ENCODE data around the gene TOX3. TPM values are rescaled to one million over a fixed set of nuclear protein-coding genes. Genes with fewer than 3 reads are reported as not detected.

Gene TOX3
- total and polyA plus RNA-seq, 2 experiments from 2014 or later = 9.8 to 15.6 TPM

- no peaks in the 10 kb centered on the region for H4K20me1 ChIP-seq (replicated peaks; ENCODE audit: insufficient read depth)
- Mint-ChIP-seq H3K27ac (no peak overlapping the region), H3K27me3 (ENCODE audit: insufficient read depth, low read depth, poor library complexity) (no peaks in the 10 kb centered on the region), H3K4me1 (no peaks in the 10 kb centered on the region), H3K9me3 (peaks cover 22% of the 10 kb centered on the region), H3K4me3 (no peak overlapping the region), H3K36me3 (ENCODE audit: low read depth) (peaks cover 6% of the 10 kb centered on the region; the same call in 2 of the 3 replicates)
- no peak overlapping the region for H2AFZ ChIP-seq
- DNase-seq (ENCODE audit: low spot score) (no peak), ATAC-seq (no peak)
- 0 out of 2 replicates have a peak, but pooled peaks cover 6% of the 10 kb centered on the region for H3K36me3 ChIP-seq (ENCODE audit: insufficient read depth)
- no peak overlapping the region for H3K4me2 ChIP-seq
- no peaks in the 10 kb centered on the region for H3K27me3 ChIP-seq (ENCODE audit: insufficient read depth)
- H3K27ac ChIP-seq (ENCODE audit: low read depth) = no peak overlapping the region
- H3K4me1 ChIP-seq (ENCODE audit: insufficient read depth) = no peaks in the 10 kb centered on the region
- no peaks in the 10 kb centered on the region for H3K9me2 ChIP-seq (ENCODE audit: insufficient read depth)
- H3F3A ChIP-seq (replicated peaks; ENCODE audit: low read depth) = no peaks in the 10 kb centered on the region
- no peak for TF ChIP-seq NANOG (IDR thresholded peaks at IDR 0.05; ENCODE audit: borderline replicate concordance)
- no peak for TF ChIP-seq STAT1 (IDR thresholded peaks at IDR 0.05; ENCODE audit: unreplicated experiment)
- no peak for TF ChIP-seq POLR2AphosphoS5 (IDR thresholded peaks at IDR 0.05; ENCODE audit: low read depth)
- TF ChIP-seq EZH2phosphoT487 (IDR thresholded peaks at IDR 0.05; ENCODE audit: unreplicated experiment) = no peak
- no peak for TF ChIP-seq EZH2 (IDR thresholded peaks at IDR 0.05; ENCODE audit: low read depth, unreplicated experiment)
- no peak for TF ChIP-seq JUNB (IDR thresholded peaks at IDR 0.05; ENCODE audit: unreplicated experiment)
- H3K79me2 ChIP-seq (replicated peaks; ENCODE audit: insufficient read depth) = no peaks in the 10 kb centered on the region
- no peak overlapping the region for H3K4me3 ChIP-seq
Measured at GRCh38 chr16:52418201-52418600, 128.7 kb downstream of the TOX3 start.

DNA sequence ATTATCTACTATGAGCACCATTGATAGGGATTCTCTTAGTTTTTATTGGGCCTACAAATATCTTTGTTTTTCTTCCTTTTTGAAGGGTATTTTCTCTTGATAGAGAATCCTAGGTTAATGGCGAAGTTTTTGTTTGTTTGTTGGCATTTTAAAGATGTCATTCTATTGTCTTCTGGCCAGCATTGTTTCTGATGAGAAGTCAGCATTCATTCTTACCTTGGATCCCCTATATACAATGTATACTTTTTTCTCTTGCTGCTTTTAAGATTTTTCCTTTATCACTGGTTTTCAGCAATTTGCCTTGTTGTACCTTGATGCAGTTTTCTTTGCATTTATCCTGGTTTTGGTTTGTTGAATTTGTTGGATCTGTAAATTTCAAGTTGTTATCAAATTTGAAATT is 130.1 kb downstream of the TOX3 start:
- Histone ChIP-seq H4K20me1 (replicated peaks; ENCODE audit: insufficient read depth) (no peaks in the 10 kb centered on the region), H3K79me2 (replicated peaks; ENCODE audit: insufficient read depth) (no peaks in the 10 kb centered on the region), H3K4me3 (no peak overlapping the region), H3F3A (replicated peaks; ENCODE audit: low read depth) (no peaks in the 10 kb centered on the region), H3K36me3 (ENCODE audit: insufficient read depth) (0 out of 2 replicates have a peak, but pooled peaks cover 6% of the 10 kb centered on the region), H3K4me2 (no peak overlapping the region), H3K27ac (ENCODE audit: low read depth) (no peak overlapping the region), H3K9me2 (ENCODE audit: insufficient read depth) (0 out of 2 replicates have a peak, but pooled peaks cover 4% of the 10 kb centered on the region), H2AFZ (no peak overlapping the region), H3K27me3 (ENCODE audit: insufficient read depth) (no peaks in the 10 kb centered on the region), H3K4me1 (ENCODE audit: insufficient read depth) (no peaks in the 10 kb centered on the region)
- no peak overlapping the region for H3K4me3 Mint-ChIP-seq
- TF ChIP-seq ETS1 (IDR thresholded peaks at IDR 0.05) (no peak), NANOG (IDR thresholded peaks at IDR 0.05; ENCODE audit: borderline replicate concordance) (no peak)
- TF ChIP-seq, protein P1, sequence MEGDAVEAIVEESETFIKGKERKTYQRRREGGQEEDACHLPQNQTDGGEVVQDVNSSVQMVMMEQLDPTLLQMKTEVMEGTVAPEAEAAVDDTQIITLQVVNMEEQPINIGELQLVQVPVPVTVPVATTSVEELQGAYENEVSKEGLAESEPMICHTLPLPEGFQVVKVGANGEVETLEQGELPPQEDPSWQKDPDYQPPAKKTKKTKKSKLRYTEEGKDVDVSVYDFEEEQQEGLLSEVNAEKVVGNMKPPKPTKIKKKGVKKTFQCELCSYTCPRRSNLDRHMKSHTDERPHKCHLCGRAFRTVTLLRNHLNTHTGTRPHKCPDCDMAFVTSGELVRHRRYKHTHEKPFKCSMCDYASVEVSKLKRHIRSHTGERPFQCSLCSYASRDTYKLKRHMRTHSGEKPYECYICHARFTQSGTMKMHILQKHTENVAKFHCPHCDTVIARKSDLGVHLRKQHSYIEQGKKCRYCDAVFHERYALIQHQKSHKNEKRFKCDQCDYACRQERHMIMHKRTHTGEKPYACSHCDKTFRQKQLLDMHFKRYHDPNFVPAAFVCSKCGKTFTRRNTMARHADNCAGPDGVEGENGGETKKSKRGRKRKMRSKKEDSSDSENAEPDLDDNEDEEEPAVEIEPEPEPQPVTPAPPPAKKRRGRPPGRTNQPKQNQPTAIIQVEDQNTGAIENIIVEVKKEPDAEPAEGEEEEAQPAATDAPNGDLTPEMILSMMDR (conservative IDR thresholded peaks at IDR 0.05; ENCODE audit: low read depth in 2 of 2) = no peak
- TF ChIP-seq, protein P2, sequence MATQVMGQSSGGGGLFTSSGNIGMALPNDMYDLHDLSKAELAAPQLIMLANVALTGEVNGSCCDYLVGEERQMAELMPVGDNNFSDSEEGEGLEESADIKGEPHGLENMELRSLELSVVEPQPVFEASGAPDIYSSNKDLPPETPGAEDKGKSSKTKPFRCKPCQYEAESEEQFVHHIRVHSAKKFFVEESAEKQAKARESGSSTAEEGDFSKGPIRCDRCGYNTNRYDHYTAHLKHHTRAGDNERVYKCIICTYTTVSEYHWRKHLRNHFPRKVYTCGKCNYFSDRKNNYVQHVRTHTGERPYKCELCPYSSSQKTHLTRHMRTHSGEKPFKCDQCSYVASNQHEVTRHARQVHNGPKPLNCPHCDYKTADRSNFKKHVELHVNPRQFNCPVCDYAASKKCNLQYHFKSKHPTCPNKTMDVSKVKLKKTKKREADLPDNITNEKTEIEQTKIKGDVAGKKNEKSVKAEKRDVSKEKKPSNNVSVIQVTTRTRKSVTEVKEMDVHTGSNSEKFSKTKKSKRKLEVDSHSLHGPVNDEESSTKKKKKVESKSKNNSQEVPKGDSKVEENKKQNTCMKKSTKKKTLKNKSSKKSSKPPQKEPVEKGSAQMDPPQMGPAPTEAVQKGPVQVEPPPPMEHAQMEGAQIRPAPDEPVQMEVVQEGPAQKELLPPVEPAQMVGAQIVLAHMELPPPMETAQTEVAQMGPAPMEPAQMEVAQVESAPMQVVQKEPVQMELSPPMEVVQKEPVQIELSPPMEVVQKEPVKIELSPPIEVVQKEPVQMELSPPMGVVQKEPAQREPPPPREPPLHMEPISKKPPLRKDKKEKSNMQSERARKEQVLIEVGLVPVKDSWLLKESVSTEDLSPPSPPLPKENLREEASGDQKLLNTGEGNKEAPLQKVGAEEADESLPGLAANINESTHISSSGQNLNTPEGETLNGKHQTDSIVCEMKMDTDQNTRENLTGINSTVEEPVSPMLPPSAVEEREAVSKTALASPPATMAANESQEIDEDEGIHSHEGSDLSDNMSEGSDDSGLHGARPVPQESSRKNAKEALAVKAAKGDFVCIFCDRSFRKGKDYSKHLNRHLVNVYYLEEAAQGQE (IDR thresholded peaks at IDR 0.05; ENCODE audit: unreplicated experiment) = no peak
- H3K9me3 Mint-ChIP-seq = peaks cover 22% of the 10 kb centered on the region
- ATAC-seq (no peak), DNase-seq (ENCODE audit: low spot score) (no peak)
- H3K27ac Mint-ChIP-seq = no peak overlapping the region
- H3K27me3 Mint-ChIP-seq (ENCODE audit: insufficient read depth, low read depth, poor library complexity) = no peaks in the 10 kb centered on the region
- no peaks in the 10 kb centered on the region for H3K4me1 Mint-ChIP-seq
- H3K36me3 Mint-ChIP-seq (ENCODE audit: low read depth) = peaks cover 6% of the 10 kb centered on the region; the same call in 2 of the 3 replicates
